Prostate gland (tissue), 2 donors: Measurements from ENCODE around the gene SHANK1.

Experiments used
- POLR2AphosphoS5 ChIP-seq: sonication (generic); formaldehyde crosslinking; IDR thresholded peaks from one replicate; pipeline ENCODE4 v1.6.1; 2017; ENCODE audit warnings: antibody characterized with exemption
- TF ChIP-seq, protein P1 (sequence below), 4 experiments: fragments of 200-600 bp in 2 of 4; fragments of 450-650 bp in 2 of 4; sonication (generic) in 2 of 4; IDR thresholded peaks; 1 replicate in 3 of 4; 2 replicates in 1 of 4; pipeline ENCODE4 v1.5.1; 2016 to 2019; ENCODE audit warnings: antibody characterized with exemption in 4 of 4, mild to moderate bottlenecking in 2 of 4, moderate library complexity in 2 of 4

DNA sequence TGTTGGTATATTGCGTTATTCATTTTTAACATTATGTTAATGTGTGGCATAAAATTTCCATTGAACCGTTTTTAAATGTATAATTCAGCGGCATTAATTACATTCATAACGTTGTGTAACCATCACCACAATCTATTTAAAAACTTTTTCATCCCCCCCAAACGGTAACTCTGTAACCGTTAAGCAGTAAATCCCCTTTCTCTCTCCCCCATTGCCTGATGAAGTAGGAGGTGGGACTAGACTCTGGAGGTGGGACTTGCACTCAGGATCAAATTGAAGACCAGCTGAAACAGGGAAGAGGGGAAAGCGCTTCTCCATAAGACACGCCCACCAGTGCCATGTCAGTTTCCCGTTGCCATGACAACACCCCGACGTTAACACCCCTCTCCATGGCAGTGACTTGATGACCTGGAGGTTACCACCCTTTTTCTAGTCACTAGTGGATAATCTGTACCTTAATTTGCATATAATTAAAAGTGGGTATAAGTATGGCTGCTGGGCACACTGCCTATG is 20.4 kb upstream of the SHANK1 start:
- TF ChIP-seq, protein P1, sequence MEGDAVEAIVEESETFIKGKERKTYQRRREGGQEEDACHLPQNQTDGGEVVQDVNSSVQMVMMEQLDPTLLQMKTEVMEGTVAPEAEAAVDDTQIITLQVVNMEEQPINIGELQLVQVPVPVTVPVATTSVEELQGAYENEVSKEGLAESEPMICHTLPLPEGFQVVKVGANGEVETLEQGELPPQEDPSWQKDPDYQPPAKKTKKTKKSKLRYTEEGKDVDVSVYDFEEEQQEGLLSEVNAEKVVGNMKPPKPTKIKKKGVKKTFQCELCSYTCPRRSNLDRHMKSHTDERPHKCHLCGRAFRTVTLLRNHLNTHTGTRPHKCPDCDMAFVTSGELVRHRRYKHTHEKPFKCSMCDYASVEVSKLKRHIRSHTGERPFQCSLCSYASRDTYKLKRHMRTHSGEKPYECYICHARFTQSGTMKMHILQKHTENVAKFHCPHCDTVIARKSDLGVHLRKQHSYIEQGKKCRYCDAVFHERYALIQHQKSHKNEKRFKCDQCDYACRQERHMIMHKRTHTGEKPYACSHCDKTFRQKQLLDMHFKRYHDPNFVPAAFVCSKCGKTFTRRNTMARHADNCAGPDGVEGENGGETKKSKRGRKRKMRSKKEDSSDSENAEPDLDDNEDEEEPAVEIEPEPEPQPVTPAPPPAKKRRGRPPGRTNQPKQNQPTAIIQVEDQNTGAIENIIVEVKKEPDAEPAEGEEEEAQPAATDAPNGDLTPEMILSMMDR (IDR thresholded peaks at IDR 0.05), result no peak
- TF ChIP-seq POLR2AphosphoS5, result no peak
